Measurements from ENCODE around the gene EPHA1.

The EPHA1 gene

GRCh38 chr7:143408686-143409561 lies at the start of gene EPHA1:
Gene EPHA1, minus strand, starts transcription at chr7:143408856. Its CDS starts 51 bp downstream, at chr7:143408805.
- DNase-seq (ENCODE audit: low read depth) = no peak

GRCh38 chr7:143458263-143458662 lies 49.6 kb upstream of the EPHA1 start:
- no peak for DNase-seq (ENCODE audit: low read depth)

DNA sequence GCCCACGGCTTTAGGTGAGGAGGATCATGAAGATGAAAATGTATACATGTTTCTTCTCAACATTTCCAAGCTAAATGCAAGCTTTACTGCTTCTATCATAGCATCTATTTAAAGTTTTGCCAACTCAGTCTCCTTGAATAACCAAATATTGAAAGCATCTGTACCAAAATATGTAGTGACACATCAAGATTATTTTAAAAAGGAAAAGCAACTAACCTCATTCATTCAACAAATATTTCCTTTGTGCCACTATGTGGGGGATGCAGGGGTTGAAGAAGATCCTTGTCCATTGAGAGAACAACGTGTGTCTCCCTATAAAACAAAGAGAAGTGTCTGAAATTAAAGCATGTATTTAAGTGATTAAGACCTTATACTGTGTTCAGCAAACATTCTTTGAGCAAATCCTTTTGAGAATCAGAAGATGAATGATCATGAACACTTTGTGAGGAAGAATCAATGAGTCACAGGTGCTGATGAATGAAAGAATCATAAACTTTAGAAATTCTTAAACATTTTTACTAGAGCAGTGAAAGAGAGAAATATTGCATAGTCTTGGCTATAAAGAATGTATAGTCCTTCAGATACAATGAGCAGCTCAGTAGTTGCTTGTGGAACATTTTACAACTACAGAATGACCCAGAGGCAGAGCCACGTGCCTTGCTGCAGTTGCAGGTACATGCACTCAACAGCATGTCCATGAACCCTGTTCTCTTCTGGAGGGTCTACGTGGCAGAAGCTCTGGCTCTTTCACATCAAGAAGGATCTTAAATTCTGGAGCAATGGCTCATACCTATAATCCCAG lies 48.5 kb upstream of the EPHA1 start:
- DNase-seq (ENCODE audit: low read depth) = no peak

DNA sequence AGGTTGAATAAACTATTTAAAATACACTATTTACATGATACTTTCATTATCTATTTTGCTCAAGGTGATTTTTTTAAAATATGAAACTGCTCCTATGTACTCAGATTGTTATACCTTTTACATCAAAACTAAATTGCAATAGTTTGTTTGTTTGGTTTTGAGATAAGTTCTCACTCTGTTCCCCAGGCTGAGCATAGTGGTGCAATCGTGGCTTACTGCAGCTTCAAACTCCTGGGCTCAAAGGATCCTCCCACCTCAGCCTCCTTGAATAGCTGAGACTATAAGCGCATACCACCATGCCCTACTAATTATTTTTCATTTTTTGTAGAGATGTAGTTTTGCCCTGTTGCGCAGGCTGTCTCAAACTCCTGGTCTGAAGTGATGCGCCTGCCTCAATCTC lies 47.3 kb upstream of the EPHA1 start:
- DNase-seq (ENCODE audit: low read depth) = no peak

GRCh38 chr7:143455491-143455890 lies 46.8 kb upstream of the EPHA1 start:
- no peak for DNase-seq (ENCODE audit: low read depth)

GRCh38 chr7:143454091-143454680 lies 45.5 kb upstream of the EPHA1 start:
- DNase-seq (ENCODE audit: low read depth) = no peak

DNA sequence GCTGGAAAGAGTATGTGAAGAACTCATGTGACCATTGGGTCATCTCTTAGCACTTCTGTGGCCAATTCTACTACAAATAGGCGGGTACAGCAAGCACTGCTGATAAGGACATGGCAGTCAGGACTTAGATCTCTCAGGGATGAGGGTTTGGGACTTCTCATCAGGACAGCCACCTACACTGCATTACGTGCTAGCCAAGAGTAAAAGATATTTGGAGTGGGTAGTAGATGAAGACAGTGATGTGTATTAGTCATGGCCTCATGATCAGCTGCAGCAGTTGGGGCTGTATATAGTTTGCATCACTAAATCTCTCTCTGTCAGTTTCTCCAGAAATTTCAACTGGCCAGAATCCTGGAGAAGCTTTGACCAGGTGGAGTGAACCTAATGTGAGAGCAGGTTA lies 43.8 kb upstream of the EPHA1 start:
- no peak for DNase-seq (ENCODE audit: low read depth)

DNA sequence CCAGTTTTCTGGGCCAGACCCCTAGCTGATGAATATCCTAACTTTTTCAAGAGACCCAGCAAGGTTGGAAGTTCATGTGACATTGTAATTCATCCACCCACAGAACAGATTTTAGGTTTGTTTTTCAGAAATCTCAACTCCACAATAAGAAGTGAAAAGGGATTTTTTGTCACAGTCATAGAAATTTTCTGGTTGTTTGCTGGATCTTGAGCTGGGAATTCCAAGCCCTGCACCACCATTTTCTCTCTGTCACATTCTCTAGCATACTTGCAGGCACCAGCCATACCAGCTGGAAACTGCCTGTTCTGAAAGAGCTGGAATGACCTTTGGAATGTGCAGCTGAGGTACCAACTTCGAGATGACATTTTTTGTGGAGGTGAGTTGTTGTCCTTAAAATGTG lies 43.1 kb upstream of the EPHA1 start:
- DNase-seq (ENCODE audit: low read depth) = no peak

DNA sequence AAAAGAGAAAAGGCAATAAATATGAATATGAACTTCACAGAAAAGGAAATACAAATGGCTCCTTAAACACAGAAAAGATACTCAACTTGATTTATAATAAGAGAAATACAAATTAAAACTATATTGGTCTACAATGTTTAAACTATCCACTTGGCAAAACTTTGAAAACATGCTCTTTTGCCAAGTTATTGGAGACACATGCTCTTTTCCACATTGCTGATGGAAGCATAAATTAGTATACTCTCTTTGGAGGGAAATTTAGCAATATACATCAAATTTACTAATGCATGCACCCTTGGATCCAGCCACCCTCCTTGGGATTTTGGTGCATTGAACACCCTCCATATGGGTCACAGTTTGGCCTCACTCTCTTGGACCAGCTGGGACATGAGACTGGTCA lies 42.5 kb upstream of the EPHA1 start:
- DNase-seq (ENCODE audit: low read depth) = no peak

DNA sequence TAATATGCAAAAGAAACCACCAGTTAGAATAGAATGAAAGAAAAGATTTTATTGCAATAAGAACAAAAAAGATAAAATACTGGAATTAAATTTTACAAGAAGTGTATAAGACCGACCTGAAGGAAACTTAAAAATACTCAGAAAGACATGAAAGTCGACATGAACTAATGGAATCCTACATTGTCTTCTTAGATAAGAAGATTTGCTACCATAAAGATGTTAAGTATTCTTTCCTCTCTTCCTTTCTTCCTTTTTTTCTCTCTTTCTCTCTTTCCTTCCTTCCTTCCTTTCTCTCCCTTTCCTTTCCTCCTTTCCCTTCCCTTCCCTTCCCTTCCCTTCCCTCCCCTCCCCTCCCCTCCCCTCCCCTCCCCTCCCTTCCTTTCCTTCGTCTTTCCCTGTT lies 41.1 kb upstream of the EPHA1 start:
- DNase-seq (ENCODE audit: low read depth) = no peak

DNA sequence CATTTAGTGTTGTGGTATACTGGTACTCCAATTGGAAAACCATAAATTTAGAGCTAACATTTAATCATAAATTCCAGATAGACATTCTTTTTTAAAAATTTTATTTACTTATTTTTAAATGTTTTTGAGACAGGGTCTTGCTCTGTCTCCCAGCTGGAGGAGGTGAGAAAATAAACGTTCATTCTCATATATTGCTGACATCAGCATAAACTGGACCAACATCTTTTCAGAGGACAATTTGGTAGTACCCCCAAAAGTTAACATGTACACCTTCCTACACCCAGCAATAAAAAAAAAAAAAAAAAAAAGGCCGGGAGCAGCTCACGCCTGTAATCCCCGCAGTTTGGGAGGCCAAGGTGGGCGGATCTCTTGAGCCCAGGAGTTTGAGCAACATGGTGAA lies 39.8 kb upstream of the EPHA1 start:
- DNase-seq (ENCODE audit: low read depth) = no peak

DNA sequence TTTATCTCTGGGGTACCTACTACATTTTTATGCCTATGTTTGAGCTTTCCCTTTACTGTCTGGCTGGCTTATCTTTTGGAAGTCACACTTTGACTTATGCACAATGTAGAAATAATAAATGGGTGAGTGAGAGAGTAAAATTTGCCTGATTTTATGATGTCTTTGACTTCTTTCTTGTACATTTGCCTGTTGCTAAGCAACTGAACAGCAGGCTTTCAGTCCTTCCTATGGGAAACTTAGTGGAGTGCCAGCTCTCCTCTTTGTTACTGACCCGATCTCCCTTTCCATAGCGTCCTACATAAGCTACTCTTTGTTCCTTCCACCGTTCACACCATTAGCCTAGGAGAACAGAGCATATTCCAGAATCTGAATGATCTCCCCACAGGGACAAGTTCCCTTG lies 38.8 kb upstream of the EPHA1 start:
- DNase-seq (ENCODE audit: low read depth) = no peak

DNA sequence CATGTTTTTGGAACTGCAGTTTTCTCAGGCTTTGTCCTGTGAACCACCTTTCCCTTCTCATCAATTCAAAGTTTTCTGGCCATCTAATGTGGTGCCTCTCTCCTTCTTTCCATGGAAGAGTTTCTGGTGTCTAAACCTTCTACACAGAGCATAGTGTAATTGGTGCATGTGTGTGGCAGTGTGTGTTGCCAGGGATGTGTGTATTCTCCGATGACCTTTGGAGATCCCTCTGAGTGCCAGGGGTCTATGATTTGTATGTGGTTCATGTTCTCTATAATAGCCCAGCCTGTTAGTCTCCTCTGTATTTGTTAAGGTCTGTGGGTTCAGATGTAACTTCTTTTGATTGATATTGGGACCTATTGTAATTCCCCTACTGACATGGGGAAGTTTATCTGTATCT lies 36.1 kb upstream of the EPHA1 start:
- no peak for DNase-seq (ENCODE audit: low read depth)

DNA sequence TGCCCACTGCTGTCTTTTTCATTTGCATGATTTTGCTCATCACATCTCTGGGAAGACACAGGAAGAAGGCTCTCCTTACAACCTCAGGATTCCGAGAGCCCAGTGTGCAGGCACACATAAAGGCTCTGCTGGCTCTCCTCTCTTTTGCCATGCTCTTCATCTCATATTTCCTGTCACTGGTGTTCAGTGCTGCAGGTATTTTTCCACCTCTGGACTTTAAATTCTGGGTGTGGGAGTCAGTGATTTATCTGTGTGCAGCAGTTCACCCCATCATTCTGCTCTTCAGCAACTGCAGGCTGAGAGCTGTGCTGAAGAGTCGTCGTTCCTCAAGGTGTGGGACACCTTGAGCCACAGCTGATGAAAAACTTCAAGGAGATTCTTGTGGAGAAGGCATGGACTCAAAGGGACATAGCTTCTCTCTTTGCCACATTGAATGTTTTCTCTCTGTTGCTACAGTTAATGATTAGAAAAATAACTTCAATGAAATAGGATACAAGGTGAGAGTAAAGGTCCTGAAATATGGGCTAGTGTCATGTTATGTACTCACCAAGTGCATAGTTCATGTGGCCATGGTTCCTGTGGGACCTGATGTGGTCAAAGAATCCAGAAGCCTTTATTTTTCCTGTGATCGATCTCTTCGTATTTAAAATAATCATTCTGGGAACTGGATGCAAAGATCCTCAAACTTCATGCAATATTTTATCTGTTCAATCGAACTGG lies 35.6 kb upstream of the EPHA1 start:
- no peak for DNase-seq (ENCODE audit: low read depth)

- DNase-seq (ENCODE audit: low read depth) = no peak
Measured at GRCh38 chr7:143443153-143443552, 34.5 kb upstream of the EPHA1 start, which contains the start of gene TAS2R60. Gene TAS2R60, plus strand, starts transcription at chr7:143443453. Its CDS starts 0 bp downstream, at chr7:143443453.

DNA sequence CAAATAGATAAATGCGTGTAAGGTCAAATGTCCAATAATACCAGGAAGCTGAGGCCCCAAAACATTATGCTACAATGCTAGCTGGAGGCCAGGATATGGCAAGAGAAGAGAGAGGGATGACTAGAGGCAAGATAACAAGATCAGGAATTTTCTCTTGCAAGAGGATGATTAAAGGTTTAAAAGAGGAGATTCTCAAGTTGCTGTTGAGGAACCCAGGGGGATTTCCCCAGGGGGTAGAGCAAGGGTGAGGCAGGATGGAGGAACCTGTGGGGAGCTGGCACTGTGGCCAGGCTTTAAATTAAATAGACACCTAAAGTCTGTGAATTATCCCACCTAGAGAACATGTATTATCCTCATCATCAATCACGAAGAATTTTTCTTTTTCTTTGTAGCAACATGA lies 31.2 kb upstream of the EPHA1 start:
- DNase-seq (ENCODE audit: low read depth) = no peak

GRCh38 chr7:143437578-143437977 lies 28.9 kb upstream of the EPHA1 start:
- no peak for DNase-seq (ENCODE audit: low read depth)

GRCh38 chr7:143436325-143436946 lies 27.8 kb upstream of the EPHA1 start:
- DNase-seq (ENCODE audit: low read depth) = no peak

- no peak for DNase-seq (ENCODE audit: low read depth)
Measured at GRCh38 chr7:143435266-143435665, 26.6 kb upstream of the EPHA1 start.

DNA sequence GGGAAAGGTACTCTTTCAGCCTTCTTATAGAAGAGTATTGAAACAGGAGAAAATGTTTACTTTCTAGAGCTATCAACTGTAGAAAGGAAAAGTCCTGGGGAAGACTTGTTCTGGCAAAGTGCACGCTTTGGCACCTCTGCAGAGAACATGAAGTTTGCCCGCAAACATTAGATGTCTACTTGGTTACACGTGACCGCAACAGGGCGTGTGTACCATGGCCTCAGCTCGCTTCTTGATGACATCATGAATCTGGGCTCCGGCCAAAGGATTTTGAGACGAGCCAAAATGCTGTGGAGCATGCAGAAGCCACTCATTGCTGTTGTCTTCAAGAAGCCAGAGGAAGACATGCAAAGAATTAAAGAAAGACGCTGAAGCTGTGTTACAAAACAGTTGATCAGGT lies 26.0 kb upstream of the EPHA1 start:
- no peak for DNase-seq (ENCODE audit: low read depth)

DNA sequence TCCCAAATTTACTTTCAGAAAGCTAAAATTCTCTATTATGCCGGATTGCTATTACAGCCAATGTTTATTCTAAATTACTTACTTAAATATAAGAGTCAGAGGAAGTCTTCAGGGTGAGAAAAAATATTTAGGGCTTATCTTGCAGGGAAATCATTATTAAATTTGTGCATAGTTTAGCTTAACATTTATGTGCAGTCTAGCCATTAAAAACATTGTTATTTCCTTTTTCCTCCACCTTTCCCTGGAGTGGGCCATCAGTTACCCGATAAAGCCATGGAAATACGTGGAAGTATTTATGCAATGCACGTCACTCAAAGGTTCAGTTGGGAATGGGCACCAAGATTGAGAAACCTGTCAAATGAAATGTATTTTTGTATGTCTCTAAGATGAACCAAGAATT lies 25.1 kb upstream of the EPHA1 start:
- no peak for DNase-seq (ENCODE audit: low read depth)

DNA sequence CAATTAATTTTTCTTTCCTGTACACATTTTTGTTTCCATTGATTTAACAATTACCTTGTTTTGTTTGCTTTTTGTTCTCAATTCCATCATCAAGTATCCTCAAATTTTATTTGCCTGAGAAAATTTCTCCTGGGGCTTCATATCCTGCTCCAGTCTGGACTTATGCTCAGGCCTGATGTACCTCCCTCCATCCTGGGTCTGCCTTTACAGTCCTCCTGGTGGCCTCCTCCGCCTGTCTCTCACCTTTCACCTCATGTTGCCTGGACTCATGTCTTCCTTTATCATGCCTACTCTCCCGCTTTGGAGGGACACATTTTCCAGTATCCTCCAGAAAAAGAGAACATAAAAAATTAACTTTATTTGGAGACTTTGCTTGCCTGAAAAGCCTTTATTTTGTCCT lies 22.5 kb upstream of the EPHA1 start:
- no peak for DNase-seq (ENCODE audit: low read depth)
